ENCODE results near the gene ZNF232.
"Not testable (repeated sequence)": the region's sequence is repeated elsewhere in the genome, so short reads cannot be mapped to it uniquely, and the experiment has no call there.

ZNF232 gene

DNA sequence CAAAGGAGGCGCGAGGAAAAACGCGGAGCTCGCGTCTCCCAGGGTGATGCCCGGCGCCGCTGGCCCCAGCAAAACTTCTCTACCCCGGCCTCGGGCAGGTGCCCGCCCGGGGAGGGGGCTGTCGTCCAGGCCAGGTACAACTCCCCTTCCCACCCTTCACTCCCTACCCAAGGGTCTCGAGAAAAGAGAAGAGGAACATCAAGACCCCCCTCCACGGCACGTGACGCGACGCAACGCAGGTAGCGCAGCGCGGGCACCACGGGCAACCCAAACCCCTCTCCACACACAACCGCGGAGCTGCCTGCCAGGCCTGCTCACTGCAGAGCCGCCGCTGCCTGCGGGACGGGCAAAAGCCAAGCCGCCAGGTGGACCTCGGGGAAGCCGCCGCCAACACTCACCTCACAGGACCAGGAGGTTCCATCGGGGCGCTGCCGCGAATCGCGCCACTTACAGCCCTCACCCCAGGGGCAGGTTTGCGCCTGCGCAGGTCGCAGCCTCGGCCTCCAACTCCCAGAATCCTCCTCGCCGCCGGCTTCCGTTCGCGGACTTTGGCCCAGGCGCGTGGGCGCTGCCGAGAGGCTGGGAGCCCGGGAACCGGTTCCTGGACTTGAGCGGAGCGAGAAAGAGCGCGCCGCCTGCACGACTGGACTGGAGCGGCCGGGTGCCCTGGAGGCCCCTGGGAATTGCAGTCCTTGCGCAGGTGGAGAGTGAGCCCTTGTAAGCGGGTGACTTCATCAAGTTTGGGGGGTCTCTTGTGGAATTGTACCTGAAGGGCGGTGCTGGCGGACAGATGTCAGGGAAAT, at the start of gene ZNF232:
Gene ZNF232, minus strand, starts transcription at position 477 of the 803 bp plus-strand sequence. Its CDS starts 56 bp downstream, at position 421.
- DNase-seq (ENCODE audit: low read depth, low spot score), result peak; percentile 67

DNA sequence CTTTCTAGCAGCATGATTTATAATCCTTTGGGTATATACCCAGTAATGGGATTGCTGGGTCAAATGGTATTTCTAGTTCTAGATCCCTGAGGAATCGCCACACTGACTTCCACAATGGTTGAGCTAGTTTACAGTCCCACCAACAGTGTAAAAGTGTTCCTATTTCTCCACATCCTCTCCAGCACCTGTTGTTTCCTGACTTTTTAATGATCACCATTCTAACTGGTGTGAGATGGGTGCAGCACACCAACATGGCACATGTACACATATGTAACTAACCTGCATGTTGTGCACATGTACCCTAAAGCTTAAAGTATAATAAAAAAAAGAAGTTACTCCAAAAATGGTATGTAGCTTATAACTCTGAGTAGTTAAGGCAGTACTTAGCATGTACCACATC, 49.0 kb upstream of the ZNF232 start:
- not testable (repeated sequence) for DNase-seq (ENCODE audit: low read depth, low spot score)

DNA sequence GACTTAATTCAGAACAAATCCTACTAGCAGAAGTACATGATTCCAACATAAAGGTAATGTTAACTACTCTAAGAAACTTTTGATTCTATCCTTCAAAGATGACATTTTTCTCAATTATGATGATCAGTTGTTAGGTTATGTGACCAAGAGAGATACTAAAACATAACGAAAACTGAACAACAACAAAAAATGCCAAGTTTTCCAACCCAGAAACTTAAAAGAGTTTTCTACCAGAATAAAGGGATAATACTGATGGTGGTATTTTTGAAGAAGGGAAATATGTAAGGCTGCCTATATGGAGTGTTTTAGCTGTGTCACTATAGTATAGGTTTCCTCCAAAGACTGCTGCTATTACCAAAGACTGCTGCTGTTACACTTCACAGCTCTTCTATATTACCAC, 34.4 kb upstream of the ZNF232 start:
- not testable (repeated sequence) for DNase-seq (ENCODE audit: low read depth, low spot score)

DNA sequence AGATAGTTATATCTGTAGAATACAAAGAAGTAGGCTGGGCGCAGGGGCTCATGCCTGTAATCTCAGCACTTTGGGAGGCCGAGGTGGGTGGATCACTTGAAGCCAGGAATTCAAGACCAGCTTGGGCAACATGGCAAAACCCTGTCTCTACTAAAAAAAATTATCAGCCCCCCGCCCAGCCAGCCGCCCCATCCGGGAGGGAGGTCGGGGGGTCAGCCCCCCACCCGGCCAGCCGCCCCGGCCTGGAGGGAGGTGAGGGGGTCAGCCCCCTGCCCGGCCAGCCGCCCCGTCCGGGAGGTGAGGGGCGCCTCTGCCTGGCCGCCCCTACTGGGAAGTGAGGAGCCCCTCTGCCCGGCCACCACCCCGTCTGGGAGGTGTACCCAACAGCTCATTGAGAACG, 31.2 kb upstream of the ZNF232 start:
- DNase-seq (ENCODE audit: low read depth, low spot score), result not testable (repeated sequence)

DNA sequence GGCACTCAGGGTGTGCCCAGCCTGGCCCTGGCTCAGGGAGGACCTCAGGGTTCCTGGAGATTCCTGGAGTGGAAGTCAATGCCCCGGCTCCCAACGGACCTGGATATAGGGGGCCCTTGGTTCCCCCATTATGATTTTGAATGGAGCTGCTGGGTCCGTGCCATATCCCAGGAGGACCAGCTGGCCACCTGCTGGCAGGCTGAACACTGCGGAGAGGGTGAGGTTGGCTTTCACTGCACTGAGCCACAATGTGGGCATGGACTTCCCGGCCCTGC, 27.7 kb upstream of the ZNF232 start:
- no peak for DNase-seq (ENCODE audit: low read depth, low spot score)

DNA sequence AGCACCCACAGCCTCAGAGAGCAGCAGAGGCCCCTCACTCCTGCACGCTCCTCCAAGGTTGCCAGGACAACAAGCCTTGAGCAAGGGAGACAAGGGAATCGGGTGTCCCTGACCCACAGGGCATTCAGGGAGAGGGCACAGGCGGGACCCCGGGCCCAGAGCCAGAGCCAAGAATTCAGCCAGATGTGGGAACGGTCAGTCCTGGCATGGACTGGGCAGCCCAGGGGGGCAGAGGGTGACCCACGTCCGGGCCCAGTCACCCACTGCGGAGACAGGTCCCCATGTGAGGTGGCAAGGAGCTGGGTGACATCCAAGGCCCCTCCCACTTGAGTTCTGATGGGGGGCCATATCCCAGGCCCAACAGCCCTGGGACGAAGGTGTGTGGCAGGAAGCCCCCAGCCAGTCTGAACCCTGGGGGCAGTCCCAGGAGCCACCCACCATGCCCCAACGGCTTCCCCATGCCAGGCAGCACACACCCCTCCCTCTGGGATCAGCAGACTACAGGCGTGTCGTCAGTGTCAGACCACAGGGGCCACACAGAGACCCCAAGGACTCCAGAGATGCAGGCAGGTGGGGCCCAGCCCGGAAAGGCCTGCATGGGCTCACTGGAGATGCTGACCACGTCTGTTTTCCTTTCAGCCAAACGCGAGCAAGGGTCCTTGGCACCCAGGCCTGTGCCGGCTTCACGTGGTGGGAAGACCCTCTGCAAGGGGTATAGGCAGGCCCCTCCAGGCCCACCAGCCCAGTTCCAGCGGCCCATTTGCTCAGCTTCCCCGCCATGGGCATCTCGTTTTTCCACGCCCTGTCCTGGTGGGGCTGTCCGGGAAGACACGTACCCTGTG, 27.2 kb upstream of the ZNF232 start:
- DNase-seq (ENCODE audit: low read depth, low spot score), result no peak

DNA sequence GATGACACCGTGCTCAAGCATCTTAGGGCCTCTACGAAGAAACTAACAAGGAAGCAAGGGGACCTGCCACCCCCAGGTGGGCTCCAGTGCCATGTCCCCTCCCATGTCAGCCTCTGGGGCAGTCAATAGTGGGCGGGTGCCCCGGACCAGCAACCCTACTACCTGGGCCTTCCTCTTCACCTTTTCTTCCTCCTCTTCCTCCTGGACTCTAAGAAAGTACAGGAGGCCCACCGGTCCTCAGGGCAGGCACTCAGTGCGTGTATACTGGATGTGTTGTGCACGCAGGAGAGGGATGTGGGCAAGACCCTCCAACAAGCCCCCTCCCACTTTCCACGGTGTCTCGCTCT, 26.5 kb upstream of the ZNF232 start:
- DNase-seq (ENCODE audit: low read depth, low spot score), result not testable (repeated sequence)

DNA sequence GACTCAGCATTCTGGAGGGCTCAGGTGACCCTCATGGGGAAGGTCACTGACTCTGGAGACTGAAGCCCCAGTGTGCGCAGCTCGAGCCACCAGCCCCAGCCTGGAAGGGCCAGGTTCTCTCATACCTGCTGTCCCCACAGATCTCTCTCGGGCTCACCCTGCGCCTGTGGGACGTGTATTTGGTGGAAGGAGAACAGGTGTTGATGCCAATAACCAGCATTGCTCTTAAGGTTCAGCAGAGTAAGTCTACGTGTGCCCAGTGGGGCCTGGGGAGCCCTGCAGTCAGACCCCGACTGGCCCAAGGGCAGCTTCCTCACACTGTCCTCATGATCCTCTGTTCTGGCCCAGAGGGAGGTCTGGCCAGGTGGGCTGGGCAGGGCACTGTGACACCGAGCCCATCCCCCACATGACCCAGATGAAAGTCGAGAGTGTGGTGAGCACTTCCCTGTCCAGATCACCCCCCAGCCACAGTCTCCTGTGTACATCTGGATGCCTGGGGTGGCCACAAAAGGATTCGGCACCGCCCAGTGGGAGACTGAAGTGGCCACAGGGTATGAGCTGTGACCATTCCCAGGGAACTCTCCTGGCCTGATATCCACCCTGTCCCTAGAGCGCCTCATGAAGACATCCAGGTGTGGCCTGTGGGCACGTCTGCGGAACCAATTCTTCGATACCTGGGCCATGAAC, 26.0 kb upstream of the ZNF232 start:
- not testable (repeated sequence) for DNase-seq (ENCODE audit: low read depth, low spot score)

DNA sequence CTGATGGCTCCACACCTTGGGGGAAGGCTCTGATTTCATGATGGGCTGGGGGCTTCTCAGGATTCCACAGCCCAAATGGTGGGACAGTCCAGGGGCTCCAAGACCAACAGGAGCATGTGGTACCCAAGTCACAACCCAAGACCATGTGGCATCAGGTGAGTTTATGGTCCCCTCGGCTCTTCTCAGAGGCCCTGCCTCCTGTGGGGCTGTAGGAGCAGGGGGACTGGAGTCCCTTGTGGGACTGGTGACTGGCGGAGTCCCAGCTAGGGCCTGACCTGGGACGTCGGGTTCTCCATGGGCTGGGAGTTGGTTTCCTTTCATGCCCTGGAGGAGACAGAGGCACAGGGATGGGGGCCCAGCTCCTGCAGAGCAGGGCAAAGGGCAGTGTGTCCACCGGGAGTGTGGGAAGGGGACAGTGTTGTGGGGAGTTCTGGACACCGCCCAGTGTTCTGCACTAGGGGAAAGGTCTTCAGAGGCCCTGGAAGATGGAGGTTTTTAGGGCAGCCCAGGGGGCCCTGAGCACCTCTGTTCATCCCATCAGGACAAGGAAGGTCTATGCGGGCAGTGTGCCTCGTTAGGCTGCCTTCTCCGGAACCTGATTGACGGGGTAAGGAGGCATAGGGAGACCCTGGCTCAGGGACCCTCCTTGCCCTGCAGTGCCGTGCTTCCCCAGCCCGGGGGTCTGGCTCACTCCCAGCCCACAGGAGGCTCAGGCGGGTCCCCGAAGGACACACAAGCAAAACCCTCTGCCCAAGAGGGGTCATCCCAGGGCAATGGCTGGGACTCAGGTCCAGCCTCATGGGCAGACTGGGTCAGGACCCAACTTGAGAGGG, 25.1 kb upstream of the ZNF232 start:
- not testable (repeated sequence) for DNase-seq (ENCODE audit: low read depth, low spot score)

DNA sequence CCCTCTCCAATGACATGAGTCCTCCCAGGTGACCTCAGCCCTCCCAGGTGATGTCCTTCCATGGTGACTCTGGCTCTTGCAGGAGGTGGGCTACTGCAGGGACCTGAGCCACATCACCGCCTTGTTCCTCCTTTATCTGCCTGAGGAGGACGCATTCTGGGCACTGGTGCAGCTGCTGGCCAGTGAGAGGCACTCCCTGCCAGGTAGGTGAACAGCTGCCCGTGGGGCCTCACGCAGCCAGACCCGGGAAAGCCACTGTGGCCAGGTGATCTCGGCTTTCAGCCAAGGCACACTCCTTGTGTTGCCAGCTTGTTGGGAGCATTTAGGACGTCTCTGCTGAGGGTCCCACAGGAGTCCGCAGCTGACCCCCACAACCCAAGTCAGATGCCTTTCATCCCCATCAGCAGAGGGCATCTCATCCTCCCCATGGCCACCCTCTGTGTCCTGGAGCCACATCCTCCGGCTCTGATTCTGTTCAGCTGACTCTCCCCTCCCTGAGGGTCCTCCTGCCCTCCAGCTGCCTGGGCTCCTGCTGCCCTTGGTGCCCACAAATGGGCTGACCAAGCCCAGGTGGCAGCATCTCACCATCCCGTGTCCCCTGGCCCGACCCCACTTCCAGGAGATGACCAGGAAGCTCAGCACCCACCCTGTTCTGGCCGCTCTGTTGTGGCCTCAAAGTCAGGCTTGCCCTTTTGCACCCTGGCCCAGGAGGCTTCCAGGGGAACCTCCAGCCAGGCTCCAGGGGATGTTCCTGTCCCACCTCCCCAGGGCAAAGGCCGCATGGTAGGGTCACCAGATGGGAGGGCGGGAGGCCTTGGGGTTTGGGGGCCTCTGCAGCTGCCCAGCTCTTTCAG, 24.3 kb upstream of the ZNF232 start:
- DNase-seq (ENCODE audit: low read depth, low spot score), result no peak

DNA sequence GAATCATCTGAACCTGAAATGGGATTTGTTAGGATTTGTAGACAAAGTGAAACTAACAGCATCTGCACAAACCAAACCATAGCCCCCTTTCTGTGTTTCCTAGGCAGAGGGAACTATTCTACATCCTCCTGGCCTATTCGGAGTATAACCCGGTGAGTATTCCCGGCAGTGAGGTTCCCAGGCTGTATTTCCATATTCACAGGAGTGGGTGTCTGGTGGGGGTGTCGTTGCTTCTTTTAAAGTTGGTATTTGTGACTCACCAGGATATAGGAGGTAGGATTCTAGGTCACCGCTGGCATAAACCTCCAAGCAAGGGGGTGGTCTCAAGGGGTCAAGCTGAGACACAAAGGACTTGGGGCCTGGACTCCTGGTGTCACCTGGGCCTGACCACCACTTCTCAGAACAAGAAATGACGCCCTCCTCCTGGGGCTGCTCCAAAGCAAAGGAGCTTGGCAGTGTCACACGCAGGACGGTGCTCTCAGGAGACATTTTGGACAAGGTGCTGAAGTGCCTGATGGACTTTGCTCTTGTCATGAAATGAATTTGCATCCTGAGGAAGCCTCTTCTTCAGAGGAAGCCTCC, 23.5 kb upstream of the ZNF232 start:
- DNase-seq (ENCODE audit: low read depth, low spot score), result not testable (repeated sequence)

DNA sequence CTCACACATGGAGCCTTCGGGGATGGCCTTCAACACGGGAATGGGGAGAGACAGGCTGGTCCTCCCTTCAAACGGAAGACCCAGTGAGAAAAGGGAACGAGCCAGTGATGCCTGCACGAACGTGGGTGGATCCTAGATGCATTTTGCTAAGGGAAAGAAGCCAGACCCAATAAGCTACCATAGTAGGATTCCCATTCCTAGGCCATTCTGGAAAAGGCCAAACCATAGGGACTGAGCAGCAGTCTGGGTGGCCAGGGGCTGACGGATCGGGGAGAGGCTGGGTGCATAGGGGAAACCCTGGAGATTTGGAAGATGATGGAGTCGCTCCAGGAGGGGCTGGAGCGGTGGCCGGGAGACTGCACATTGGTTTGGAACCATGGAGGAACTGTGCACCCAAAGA, 22.9 kb upstream of the ZNF232 start:
- not testable (repeated sequence) for DNase-seq (ENCODE audit: low read depth, low spot score)

DNA sequence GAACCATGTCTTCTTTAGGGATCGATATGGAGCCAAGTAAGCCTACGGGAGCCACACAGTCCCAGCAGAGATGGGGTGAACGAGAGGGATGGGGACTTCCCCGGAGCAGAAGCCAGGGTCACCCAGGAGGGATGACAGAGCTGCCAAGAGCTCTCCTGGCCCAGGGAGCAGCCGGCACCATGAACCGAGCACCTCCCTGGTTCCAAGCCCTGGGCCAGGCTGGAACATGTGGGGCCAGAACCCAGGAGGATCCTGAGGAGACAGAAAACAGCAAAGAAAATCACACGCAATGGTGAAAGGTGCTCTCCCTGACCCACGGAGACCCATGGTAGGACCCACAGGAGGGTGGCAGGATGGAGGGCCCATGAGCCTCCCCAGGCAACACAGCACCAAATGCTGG, 22.3 kb upstream of the ZNF232 start:
- not testable (repeated sequence) for DNase-seq (ENCODE audit: low read depth, low spot score)

DNA sequence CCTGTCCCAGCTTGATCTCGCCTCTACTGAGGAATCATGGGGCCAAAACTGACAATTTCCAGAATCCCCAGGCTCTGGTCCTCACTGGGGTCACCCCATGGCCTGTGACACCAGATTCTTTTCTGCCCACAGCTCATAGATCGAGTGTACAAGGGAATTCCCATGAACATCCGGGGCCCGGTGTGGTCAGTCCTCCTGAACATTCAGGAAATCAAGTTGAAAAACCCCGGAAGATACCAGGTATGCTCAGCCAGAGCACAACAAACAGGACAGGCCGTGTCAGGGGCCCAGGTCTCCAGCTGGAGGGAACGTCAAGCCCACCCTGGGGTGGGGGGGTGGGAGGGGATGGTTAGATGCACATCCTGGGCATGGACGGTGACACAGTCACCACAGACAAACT, 21.6 kb upstream of the ZNF232 start:
- no peak for DNase-seq (ENCODE audit: low read depth, low spot score)

DNA sequence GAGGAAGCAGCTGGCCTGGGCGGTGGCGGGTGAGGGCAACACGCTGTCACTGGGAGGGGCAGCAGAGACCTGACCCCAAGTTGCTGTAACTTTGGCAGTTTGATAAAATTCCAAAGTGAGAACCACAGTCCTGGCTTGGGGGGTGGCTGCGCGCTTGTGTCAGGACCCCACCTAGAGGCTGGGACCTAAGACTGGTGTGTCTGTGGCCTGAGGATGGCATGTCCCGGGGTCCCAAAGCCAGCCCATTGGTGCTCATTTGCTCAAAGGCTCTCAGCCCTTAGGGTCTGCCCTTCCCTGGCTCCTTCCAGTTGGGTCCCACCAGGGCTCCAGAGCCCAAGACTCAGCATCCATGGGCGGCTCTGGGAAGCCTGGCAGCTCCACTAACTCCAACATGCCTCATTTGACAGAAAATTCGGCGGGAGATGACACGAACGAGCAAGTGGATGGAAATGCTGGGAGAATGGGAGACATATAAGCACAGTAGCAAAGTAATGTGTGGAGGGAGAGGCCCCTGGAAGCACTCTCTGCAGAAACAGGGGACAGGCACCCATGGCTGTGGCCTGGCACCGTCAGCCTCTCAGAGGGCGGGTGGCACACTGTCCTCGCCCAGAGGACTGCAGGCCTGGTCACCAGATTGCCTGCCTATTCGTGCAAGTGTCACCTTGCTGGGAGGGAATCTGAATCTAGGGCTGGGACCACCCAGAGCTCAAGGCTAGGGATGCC, 21.0 kb upstream of the ZNF232 start:
- not testable (repeated sequence) for DNase-seq (ENCODE audit: low read depth, low spot score)

DNA sequence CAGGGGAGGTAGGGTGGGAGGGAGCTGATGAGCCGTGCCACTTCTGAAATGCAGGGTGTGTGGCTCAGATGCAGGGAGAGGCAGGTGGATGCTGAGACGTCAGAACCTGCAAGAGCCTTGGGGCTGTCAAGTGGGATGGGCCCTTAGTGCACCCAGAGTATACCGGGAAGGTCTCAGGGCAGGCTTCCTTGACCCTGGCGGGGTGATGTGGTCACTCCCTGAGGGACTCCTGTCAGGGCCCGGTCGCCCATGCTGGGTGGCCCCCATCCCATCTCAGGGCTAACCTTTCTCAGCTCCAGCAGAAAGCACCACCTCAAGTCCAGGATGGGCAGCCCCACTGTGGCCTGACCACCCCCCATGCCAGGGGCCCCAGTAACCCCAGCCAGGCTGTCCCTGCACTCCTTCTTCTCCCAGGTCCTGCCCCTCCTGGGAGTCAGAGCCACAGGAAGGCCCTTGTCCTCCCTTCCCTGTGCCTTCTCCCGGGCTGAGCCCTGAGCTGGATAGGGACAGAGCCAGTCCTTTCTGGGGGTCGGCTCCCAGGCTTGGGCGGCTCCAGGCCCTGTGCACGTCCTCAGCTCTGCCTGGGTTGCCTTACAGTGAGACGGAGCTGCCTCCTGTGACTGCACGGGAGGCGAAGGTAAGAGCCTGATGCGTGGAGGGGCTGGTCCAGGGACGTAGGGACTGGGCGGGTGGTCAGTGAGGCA, 20.3 kb upstream of the ZNF232 start:
- DNase-seq (ENCODE audit: low read depth, low spot score), result not testable (repeated sequence)

DNA sequence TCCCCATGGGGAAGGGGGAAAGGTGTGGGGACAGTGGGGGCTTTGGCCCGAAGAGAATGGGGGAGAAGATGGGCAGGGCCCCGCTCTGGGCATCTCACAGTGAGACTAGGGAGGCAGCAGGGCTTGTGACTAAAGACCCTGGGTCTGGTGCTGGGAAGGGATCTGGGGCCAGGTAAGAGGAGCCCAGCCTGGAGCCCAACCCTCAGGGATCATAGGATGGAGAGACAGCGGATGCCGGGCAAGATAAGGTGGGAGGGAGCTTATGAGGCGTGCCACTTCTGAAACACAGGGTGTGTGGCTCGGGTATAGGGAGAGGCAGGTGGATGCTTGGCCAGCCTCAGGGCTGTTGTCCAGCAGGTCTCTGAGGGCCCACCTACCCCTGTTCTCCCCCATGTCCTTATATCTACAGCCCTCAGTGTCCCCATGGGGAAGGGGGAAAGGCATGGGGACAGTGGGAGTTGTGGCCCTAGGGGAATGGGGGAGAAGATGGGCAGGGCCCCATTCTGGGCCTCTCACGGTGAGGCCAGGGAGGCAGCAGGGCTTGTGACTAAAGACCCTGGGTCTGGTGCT, 19.6 kb upstream of the ZNF232 start:
- no peak for DNase-seq (ENCODE audit: low read depth, low spot score)

DNA sequence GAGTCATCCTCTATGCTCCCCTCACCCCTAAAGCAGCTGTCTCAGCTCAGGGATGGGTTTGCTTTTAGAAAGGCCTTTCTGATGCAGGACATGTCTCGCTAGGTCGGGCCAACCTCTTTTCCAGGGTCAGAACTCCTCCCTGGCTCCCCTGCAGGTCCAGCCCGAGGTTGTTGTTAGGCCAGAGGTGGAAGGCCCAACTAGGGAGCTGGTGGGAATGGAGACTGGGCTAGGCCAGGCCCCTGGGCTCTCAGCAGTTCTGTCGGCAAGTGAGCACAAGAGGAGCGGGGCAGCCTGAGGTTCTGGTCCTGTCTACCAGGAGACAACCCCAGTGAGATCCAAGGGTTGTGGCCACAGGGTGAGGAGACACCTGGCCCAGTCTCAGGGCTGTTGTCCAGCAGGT, 19.0 kb upstream of the ZNF232 start:
- DNase-seq (ENCODE audit: low read depth, low spot score), result not testable (repeated sequence)

DNA sequence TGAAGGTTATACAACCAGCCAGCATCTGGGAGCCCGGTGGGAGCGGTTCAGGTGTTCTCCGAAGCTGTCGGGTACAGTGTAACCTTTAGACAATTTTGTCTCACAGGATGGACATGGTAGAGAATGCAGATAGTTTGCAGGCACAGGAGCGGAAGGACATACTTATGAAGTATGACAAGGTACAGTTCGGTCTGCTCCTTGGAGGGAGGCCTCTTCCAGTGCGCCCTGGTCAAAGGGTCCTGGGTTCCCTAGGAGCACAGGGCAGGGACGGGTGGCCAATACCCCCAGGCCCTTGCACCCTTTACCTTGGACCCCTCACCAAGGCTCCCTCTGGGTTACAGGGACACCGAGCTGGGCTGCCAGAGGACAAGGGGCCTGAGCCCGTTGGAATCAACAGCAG, 18.6 kb upstream of the ZNF232 start:
- DNase-seq (ENCODE audit: low read depth, low spot score), result not testable (repeated sequence)

All from smooth muscle cell of the brain vasculature (primary cell).